ENCODE data around the gene PCF11.
"Not testable (repeated sequence)": the region's sequence is repeated elsewhere in the genome, so short reads cannot be mapped to it uniquely, and the experiment has no call there.

Gene PCF11

GRCh38 chr11:83192606-83193245 lies 35.8 kb downstream of the PCF11 start:
- Histone ChIP-seq H3K27ac (ENCODE audit: low read depth, low read length) (peak overlapping the region; percentile 88), H3K4me1 (ENCODE audit: control insufficient read depth, insufficient read depth, low read length, unreplicated experiment) (peaks cover 31% of the 10 kb centered on the region), H2AFZ (ENCODE audit: low read length, unreplicated experiment) (peak overlapping the region; percentile 80), H3K27me3 (ENCODE audit: insufficient read depth, low read length) (no peaks in the 10 kb centered on the region), H3K79me2 (ENCODE audit: control insufficient read depth, insufficient read depth, low read length, unreplicated experiment) (peaks cover 38% of the 10 kb centered on the region), H3K36me3 (ENCODE audit: insufficient read depth, low read length) (peaks cover 7% of the 10 kb centered on the region), H3K4me3 (ENCODE audit: low read depth, low read length) (peak overlapping the region; percentile 95)

DNA sequence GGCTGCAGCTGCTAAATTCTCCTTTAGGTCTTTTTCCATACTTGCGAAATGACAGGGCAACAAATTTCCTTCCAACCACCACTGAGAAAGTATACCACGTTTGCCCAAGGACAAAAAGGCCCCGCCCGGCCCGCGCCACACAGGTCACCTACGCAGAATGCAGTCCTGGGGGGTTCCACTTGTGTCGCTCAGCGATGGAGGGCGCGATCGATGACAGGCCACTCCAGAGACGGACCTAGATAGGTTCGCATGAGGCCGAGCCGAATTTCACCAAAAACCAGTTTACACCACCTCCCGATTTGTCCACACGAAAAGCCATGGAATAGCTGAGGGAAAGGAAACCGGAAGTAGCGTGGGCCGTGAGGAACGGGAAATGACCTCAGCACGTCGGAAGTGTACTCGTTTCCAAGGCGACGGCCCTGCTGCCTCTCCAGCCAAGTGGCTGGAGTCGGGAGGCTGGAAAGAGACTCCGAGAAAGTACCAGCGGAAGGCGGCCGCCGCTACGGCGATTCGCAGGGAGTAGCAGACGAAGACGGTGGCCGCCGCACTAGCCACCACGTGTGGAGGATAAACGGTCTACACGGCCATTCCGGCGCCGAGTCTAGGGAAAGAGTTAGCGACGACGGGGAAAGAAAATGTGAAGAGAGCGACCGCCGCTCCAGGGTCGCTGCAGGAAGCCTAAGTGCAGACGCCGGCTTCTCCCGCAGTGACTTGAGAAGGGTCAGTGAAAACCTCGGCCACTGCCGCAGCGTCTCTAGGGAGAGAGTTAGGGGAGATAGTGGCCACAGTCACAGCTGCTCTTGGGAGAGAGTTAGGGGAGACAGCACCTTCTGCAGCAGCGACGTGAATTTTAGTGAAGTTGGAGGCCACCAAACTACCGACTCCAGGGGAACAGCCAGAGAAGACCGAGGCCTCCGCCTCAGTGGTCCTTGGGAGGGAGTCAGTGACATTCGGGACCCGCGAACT lies 36.7 kb downstream of the PCF11 start, which contains the start of gene ANKRD42:
ANKRD42 (plus strand) TSS at position 398 of the 966 bp plus-strand sequence. CDS start 959 bp downstream, outside the sequence.
- peaks cover 35% of the 10 kb centered on the region for H3K4me1 ChIP-seq (ENCODE audit: control insufficient read depth, insufficient read depth, low read length, unreplicated experiment)
- peak within 1 kb of the TSS; percentile 80 for H2AFZ ChIP-seq (ENCODE audit: low read length, unreplicated experiment)
- H3K36me3 ChIP-seq (ENCODE audit: insufficient read depth, low read length), result peaks cover 14% of the 10 kb centered on the region
- no peaks in the 10 kb centered on the region for H3K27me3 ChIP-seq (ENCODE audit: insufficient read depth, low read length)
- H3K79me2 ChIP-seq (ENCODE audit: control insufficient read depth, insufficient read depth, low read length, unreplicated experiment), result peaks cover 41% of the 10 kb centered on the region
- peak within 1 kb of the TSS; percentile 95 for H3K4me3 ChIP-seq (ENCODE audit: low read depth, low read length)
- H3K27ac ChIP-seq (ENCODE audit: low read depth, low read length), result peak within 1 kb of the TSS; percentile 88

DNA sequence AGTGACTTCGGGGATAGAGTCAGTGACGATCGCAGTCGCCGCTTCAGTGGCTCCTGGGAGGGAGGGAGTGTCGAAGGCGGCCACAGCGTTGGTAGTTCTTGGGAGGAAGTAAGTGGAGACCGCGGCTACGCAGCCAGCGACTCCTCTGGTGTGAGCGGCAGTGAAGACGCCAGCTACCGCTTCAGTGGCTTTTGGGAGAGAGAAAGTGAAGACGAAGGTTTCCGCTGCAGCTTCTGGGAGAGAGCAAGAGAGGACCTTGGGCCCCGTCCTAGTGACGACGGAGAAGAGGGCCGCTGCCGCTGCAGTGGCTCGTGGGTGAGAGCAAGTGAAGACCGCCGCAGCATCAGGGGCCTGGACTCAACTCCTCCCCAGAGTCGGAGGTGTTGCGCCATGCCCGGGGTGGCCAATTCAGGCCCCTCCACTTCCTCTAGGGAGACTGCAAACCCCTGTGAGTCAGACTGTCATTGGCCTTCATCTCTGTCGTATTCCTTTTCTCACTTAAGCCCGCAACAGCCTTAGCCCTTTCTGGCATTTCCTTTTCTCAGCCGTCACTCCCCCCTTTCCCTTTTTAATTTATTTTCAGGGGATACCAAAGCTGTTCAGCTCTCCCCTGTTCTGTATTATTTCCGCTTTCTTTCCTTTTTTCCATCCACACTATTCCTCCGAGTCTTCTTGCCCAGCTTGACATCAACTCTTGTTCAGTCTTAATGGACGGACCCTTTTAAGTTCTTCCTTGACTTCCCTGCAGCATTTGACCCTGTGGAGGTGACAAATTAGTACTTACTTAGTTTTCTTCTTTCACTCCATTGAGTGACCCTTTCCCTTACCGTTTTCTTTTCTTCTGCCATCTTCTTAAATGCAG lies 37.6 kb downstream of the PCF11 start:
- Histone ChIP-seq H3K79me2 (ENCODE audit: control insufficient read depth, insufficient read depth, low read length, unreplicated experiment) (peaks cover 41% of the 10 kb centered on the region), H3K4me3 (ENCODE audit: low read depth, low read length) (peak overlapping the region; percentile 95), H3K27ac (ENCODE audit: low read depth, low read length) (peak overlapping the region; percentile 88), H3K4me1 (ENCODE audit: control insufficient read depth, insufficient read depth, low read length, unreplicated experiment) (peaks cover 35% of the 10 kb centered on the region), H3K36me3 (ENCODE audit: insufficient read depth, low read length) (peaks cover 17% of the 10 kb centered on the region), H3K27me3 (ENCODE audit: insufficient read depth, low read length) (no peaks in the 10 kb centered on the region), H2AFZ (ENCODE audit: low read length, unreplicated experiment) (peak overlapping the region; percentile 55)

DNA sequence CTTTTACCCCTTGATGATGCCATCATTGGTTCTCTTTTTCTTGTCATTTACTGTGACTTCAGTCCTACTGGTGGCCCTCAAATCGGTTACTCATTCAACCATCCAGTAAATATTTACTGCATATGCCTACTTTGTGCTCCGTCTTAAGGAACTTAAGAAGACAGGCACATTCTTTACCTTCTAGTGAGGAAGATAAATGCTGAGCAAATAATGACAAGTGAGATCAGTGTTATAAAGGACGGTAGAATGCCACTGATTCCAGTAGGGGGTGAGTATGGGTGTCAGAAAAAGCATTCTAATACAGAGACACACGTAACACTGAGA lies 38.2 kb downstream of the PCF11 start:
- peak overlapping the region; percentile 95 for H3K4me3 ChIP-seq (ENCODE audit: low read depth, low read length)

GRCh38 chr11:83195649-83196048 lies 38.7 kb downstream of the PCF11 start:
- H3K27ac ChIP-seq (ENCODE audit: low read depth, low read length), result 0 out of 2 replicates have a peak overlapping the region, but pooled peaks have one; percentile 88
- peak overlapping the region; percentile 95 for H3K4me3 ChIP-seq (ENCODE audit: low read depth, low read length)
- peaks cover 41% of the 10 kb centered on the region for H3K79me2 ChIP-seq (ENCODE audit: control insufficient read depth, insufficient read depth, low read length, unreplicated experiment)
- no peak overlapping the region for H2AFZ ChIP-seq (ENCODE audit: low read length, unreplicated experiment)
- H3K4me1 ChIP-seq (ENCODE audit: control insufficient read depth, insufficient read depth, low read length, unreplicated experiment), result peaks cover 35% of the 10 kb centered on the region
- peaks cover 17% of the 10 kb centered on the region for H3K36me3 ChIP-seq (ENCODE audit: insufficient read depth, low read length)
- H3K27me3 ChIP-seq (ENCODE audit: insufficient read depth, low read length), result no peaks in the 10 kb centered on the region

More for the DNA sequence above, 38.2 kb downstream of the PCF11 start:
- Histone ChIP-seq H3K4me1 (ENCODE audit: control insufficient read depth, insufficient read depth, low read length, unreplicated experiment) (peaks cover 35% of the 10 kb centered on the region), H3K36me3 (ENCODE audit: insufficient read depth, low read length) (peaks cover 17% of the 10 kb centered on the region), H3K27me3 (ENCODE audit: insufficient read depth, low read length) (no peaks in the 10 kb centered on the region), H2AFZ (ENCODE audit: low read length, unreplicated experiment) (no peak overlapping the region), H3K79me2 (ENCODE audit: control insufficient read depth, insufficient read depth, low read length, unreplicated experiment) (peaks cover 41% of the 10 kb centered on the region), H3K27ac (ENCODE audit: low read depth, low read length) (peak overlapping the region; percentile 88)

GRCh38 chr11:83200035-83200434 lies 43.1 kb downstream of the PCF11 start:
- H2AFZ ChIP-seq (ENCODE audit: low read length, unreplicated experiment), result no peak overlapping the region
- H3K36me3 ChIP-seq (ENCODE audit: insufficient read depth, low read length), result peaks cover 10% of the 10 kb centered on the region; the same call in 1 of the 2 replicates
- H3K79me2 ChIP-seq (ENCODE audit: control insufficient read depth, insufficient read depth, low read length, unreplicated experiment), result peaks cover 21% of the 10 kb centered on the region
- no peak overlapping the region for H3K27ac ChIP-seq (ENCODE audit: low read depth, low read length)
- peaks cover 27% of the 10 kb centered on the region for H3K4me1 ChIP-seq (ENCODE audit: control insufficient read depth, insufficient read depth, low read length, unreplicated experiment)
- no peak overlapping the region for H3K4me3 ChIP-seq (ENCODE audit: low read depth, low read length)
- no peaks in the 10 kb centered on the region for H3K27me3 ChIP-seq (ENCODE audit: insufficient read depth, low read length)

GRCh38 chr11:83205608-83206185 lies 48.8 kb downstream of the PCF11 start:
- H3K36me3 ChIP-seq (ENCODE audit: insufficient read depth, low read length), result peaks cover 7% of the 10 kb centered on the region; the same call in 1 of the 2 replicates
- H3K27me3 ChIP-seq (ENCODE audit: insufficient read depth, low read length), result no peaks in the 10 kb centered on the region
- no peaks in the 10 kb centered on the region for H3K79me2 ChIP-seq (ENCODE audit: control insufficient read depth, insufficient read depth, low read length, unreplicated experiment)
- no peaks in the 10 kb centered on the region for H3K4me1 ChIP-seq (ENCODE audit: control insufficient read depth, insufficient read depth, low read length, unreplicated experiment)
- H3K4me3 ChIP-seq (ENCODE audit: low read depth, low read length), result no peak overlapping the region
- H3K27ac ChIP-seq (ENCODE audit: low read depth, low read length), result no peak overlapping the region
- H2AFZ ChIP-seq (ENCODE audit: low read length, unreplicated experiment), result no peak overlapping the region

DNA sequence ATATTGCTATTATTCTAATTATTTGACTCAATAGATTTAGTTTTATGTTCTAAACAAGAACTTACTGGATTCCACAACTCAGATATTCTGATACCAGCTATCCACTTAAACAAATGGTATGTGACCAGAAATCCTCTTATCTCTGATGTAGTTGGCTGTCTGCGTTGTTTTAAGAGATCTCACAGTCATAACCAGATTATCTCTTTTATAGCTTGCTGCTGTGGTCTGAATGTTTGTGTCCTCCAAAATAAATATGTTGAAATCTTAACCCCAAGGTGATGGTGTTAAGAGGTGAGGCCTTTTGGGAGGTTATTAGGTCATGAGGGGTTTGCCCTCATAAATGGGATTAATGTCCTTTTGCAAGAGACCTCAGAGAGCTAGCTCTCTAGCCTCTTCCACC lies 49.3 kb downstream of the PCF11 start:
- Histone ChIP-seq H3K27me3 (ENCODE audit: insufficient read depth, low read length) (no peaks in the 10 kb centered on the region), H3K79me2 (ENCODE audit: control insufficient read depth, insufficient read depth, low read length, unreplicated experiment) (no peaks in the 10 kb centered on the region), H3K27ac (ENCODE audit: low read depth, low read length) (no peak overlapping the region), H3K4me1 (ENCODE audit: control insufficient read depth, insufficient read depth, low read length, unreplicated experiment) (no peaks in the 10 kb centered on the region), H2AFZ (ENCODE audit: low read length, unreplicated experiment) (no peak overlapping the region), H3K36me3 (ENCODE audit: insufficient read depth, low read length) (peaks cover 7% of the 10 kb centered on the region; the same call in 1 of the 2 replicates), H3K4me3 (ENCODE audit: low read depth, low read length) (no peak overlapping the region)

DNA sequence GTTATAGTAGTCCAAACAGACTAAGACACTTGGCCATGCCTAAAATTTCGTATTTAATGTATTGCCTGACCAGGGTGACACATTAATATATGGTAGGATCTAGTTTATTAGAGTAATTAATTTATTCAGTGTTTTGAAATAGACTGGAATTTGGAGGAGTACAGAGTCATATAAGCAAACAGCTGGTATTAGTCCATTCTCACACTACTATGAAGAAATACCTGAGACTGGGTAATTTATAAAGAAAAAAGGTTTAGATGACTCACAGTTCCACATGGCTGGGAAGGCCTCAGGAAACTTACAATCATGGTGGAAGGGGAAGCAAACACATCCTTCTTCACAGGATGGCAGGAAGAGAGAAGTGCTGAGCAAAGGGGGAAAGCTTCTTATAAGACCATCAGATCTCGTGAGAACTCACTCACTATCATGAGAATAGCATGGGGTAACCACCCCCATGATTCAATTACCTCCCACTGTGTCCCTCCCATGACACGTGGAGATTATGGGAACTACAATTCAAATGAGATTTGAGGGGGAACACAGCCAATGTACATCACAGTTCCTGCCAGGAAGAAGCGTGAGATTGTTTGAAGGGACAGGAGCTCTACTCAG lies 49.9 kb downstream of the PCF11 start:
- H3K27me3 ChIP-seq (ENCODE audit: insufficient read depth, low read length); H3K36me3 ChIP-seq (ENCODE audit: insufficient read depth, low read length); H3K27ac ChIP-seq (ENCODE audit: low read depth, low read length); H2AFZ ChIP-seq (ENCODE audit: low read length, unreplicated experiment); H3K4me3 ChIP-seq (ENCODE audit: low read depth, low read length); H3K79me2 ChIP-seq (ENCODE audit: control insufficient read depth, insufficient read depth, low read length, unreplicated experiment); H3K4me1 ChIP-seq (ENCODE audit: control insufficient read depth, insufficient read depth, low read length, unreplicated experiment): not testable (repeated sequence)
